NCI-H82 treated with DMSO at 0.1 percent for 48 hours (cell line): ENCODE results near the gene SOX5.

Source experiments
- DNase-seq: peaks from one replicate; lab custom pipeline; 2025; ENCODE audit not compliant: unreplicated experiment; lab: John Stamatoyannopoulos, UW

SOX5 gene

GRCh38 chr12:23618718-23619117 is 330.8 kb downstream of the SOX5 start:
- DNase-seq = no peak

GRCh38 chr12:23617749-23618148 is 331.7 kb downstream of the SOX5 start:
- DNase-seq = peak; percentile 94

GRCh38 chr12:23614280-23614679 is 335.2 kb downstream of the SOX5 start:
- no peak for DNase-seq

GRCh38 chr12:23611320-23611719 is 338.1 kb downstream of the SOX5 start:
- DNase-seq = no peak

- no peak for DNase-seq
These were observed 348.6 kb downstream of the SOX5 start for GRCh38 chr12:23600919-23601318.

- no peak for DNase-seq
These were observed 352.9 kb downstream of the SOX5 start for GRCh38 chr12:23596568-23596967.

- no peak for DNase-seq
These were observed 361.5 kb downstream of the SOX5 start for GRCh38 chr12:23587833-23588559.

- no peak for DNase-seq
These were observed 363.7 kb downstream of the SOX5 start for GRCh38 chr12:23585782-23586163.

GRCh38 chr12:23585156-23585781 is 364.2 kb downstream of the SOX5 start:
- DNase-seq = no peak

- DNase-seq = peak; percentile 10
These were observed 367.6 kb downstream of the SOX5 start for GRCh38 chr12:23581913-23582312.

- DNase-seq = no peak
These were observed 370.2 kb downstream of the SOX5 start for GRCh38 chr12:23579257-23579656.

GRCh38 chr12:23576372-23576771 is 373.1 kb downstream of the SOX5 start:
- DNase-seq = no peak

GRCh38 chr12:23569356-23569755 is 380.1 kb downstream of the SOX5 start:
- DNase-seq = no peak

- DNase-seq = no peak
These were observed 383.3 kb downstream of the SOX5 start for GRCh38 chr12:23566133-23566532.

- DNase-seq = peak; percentile 99
These were observed 384.9 kb downstream of the SOX5 start for GRCh38 chr12:23564451-23565152.

- DNase-seq = peak; percentile 96
These were observed 387.8 kb downstream of the SOX5 start for GRCh38 chr12:23561364-23562345.

- no peak for DNase-seq
These were observed 388.9 kb downstream of the SOX5 start for GRCh38 chr12:23560611-23561010.

- no peak for DNase-seq
These were observed 390.2 kb downstream of the SOX5 start for GRCh38 chr12:23559268-23559753.

- DNase-seq = no peak
These were observed 392.8 kb downstream of the SOX5 start for GRCh38 chr12:23556661-23557060.

GRCh38 chr12:23555825-23556207 is 393.7 kb downstream of the SOX5 start:
- DNase-seq = no peak
